Stimulated activated memory B cell treated with anti-CD40 and anti-IgM and Interleukin-4, amounts not matched to agents 10 μg/mL and 1 μg/mL and 100 μg/mL, for 72 hours (primary cell): Measurements from ENCODE around the gene NARS2.
"Not testable (repeated sequence)": the region's sequence is repeated elsewhere in the genome, so short reads cannot be mapped to it uniquely, and the experiment has no call there.

ENCODE experiments used
- ATAC-seq: fragments of 150-1000 bp; cut with Tn5 transposase; 2 replicates; pipeline ENCODE4 v1.10.0; 2021
- H3K27ac Mint-ChIP-seq: one replicate; pipeline ENCODE4 v1.8.0; 2022; ENCODE audit warnings: mild to moderate bottlenecking, mixed read lengths
- H3K27me3 Mint-ChIP-seq: one replicate; pipeline ENCODE4 v1.8.0; 2022; ENCODE audit warnings: mixed read lengths
- H3K36me3 Mint-ChIP-seq: one replicate; pipeline ENCODE4 v1.8.0; 2022; ENCODE audit warnings: mixed read lengths
- H3K4me1 Mint-ChIP-seq: one replicate; pipeline ENCODE4 v1.8.0; 2022; ENCODE audit warnings: mixed read lengths
- H3K4me3 Mint-ChIP-seq: one replicate; pipeline ENCODE4 v1.8.0; 2022; ENCODE audit warnings: mild to moderate bottlenecking, moderate library complexity, mixed read lengths
- H3K9me3 Mint-ChIP-seq: one replicate; pipeline ENCODE4 v1.8.0; 2022; ENCODE audit warnings: mixed read lengths

Gene NARS2

DNA sequence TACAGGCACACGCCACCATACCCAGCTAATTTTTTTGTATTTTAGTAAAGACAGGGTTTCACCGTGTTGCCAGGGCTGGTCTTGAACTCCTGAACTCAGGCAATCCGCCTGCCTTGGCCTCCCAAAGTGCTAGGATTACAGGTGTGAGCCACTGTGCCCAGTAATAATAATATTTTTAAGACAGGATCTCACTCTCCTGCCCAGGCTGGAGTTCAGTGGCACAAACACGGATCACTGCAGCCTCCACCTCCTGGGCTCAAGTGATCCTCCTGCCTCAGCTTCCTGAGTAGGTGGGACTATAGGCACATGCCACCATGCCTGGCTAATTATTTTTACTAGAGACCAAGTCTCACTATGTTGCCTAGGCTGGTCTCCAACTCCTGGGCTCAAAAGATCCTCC, 10.6 kb downstream of the NARS2 start:
- H3K4me3 Mint-ChIP-seq, H3K27ac Mint-ChIP-seq, H3K9me3 Mint-ChIP-seq, H3K27me3 Mint-ChIP-seq, ATAC-seq: not testable (repeated sequence)
- H3K36me3 Mint-ChIP-seq, result peaks cover 26% of the 10 kb centered on the region
- H3K4me1 Mint-ChIP-seq, result peaks cover 31% of the 10 kb centered on the region

DNA sequence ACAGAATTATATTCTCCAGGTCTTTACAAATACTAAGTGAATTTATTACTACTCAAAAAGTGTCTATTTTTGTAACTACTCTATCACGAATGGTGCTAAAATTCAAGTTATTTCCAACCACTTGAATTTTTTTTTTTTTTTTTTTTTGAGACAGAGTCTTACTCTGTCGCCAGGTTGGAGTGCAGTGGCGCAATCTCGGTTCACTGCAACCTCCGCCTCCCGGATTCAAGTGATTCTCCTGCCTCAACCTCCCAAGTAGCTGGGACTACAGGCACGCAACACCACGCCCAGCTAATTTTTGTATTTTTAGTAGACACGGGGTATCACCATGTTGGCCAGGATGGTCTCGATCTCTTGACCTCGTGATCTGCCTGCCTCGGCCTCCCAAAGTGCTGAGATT, 11.6 kb downstream of the NARS2 start:
- not testable (repeated sequence) for ATAC-seq, H3K4me3 Mint-ChIP-seq, H3K27me3 Mint-ChIP-seq, H3K27ac Mint-ChIP-seq, H3K9me3 Mint-ChIP-seq
- peaks cover 30% of the 10 kb centered on the region for H3K36me3 Mint-ChIP-seq
- peaks cover 31% of the 10 kb centered on the region for H3K4me1 Mint-ChIP-seq

DNA sequence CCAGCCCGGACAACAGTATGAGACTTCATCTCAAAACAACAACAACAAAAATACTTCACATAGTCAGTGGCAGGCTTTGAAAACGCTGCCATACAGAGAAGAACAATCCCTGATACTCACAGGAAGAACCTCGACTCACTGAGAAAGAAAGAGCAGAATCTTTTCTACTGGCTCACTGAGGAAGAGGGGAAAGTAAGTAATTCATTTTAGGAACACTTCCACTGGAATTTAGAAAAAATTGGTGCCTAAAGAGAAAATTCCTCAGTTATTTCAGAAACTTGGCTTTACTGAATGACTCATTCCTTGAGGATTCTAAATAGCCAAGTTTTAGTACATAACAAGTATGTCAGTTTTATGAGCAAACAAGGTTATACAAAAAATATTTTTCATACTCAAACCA, 12.3 kb downstream of the NARS2 start:
- Mint-ChIP-seq H3K36me3 (peaks cover 32% of the 10 kb centered on the region), H3K27ac (no peak overlapping the region), H3K4me1 (peaks cover 30% of the 10 kb centered on the region), H3K27me3 (no peaks in the 10 kb centered on the region), H3K9me3 (no peaks in the 10 kb centered on the region), H3K4me3 (no peak overlapping the region)
- no peak for ATAC-seq

DNA sequence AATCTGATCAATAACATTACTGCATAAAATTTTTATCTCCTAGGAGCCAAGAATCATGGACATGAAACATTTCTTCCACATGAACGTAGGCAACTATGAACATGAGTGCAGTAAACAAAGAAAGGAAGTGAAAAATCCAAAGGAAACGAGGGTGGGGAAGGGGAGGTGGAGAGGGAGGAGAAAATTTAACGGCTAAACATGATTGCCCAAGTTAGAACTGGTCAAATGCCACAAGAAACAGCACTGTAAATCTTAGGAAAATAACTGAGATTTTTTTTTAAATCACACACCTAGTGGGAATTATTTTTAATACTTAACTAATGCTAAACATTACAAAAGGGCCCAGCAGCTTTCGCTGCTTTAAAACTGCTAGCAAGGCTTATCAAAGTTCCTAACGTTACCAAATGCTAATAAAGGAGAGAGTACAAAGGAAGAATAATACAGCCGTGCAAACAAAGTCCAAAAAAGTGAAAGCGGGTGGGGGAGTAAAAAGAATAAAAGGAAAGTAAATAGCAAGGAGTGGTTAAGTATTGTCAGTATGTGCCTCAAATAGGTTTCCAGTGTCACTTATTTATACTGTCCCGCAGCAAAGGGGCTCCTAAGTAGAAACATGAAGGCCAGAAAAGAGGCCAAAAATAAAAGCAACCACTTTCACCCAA, 13.7 kb downstream of the NARS2 start:
- no peaks in the 10 kb centered on the region for H3K27me3 Mint-ChIP-seq
- no peak overlapping the region for H3K4me3 Mint-ChIP-seq
- ATAC-seq, result no peak
- H3K4me1 Mint-ChIP-seq, result peaks cover 27% of the 10 kb centered on the region
- H3K9me3 Mint-ChIP-seq, result no peaks in the 10 kb centered on the region
- peak overlapping the region; percentile 54 for H3K27ac Mint-ChIP-seq
- H3K36me3 Mint-ChIP-seq, result peaks cover 39% of the 10 kb centered on the region

DNA sequence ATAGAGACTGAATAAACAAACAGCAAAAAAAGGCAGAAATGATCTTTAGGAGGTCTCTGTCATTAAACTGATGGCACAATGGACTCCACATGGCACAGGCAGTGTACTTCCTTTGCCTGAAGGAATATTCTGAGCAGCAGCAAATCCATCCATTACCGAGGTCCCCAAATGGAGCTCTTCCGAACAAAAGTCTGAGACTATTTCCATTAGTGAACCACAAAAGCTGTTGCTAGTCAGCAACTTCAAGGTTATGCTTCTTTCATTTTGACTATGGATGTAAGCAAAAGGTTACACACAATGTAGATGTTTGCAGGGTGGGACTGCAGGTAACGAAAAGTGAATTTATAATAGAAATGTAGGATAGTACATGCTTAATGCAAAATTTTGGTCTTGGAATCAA, 14.5 kb downstream of the NARS2 start:
- peak; percentile 50 for ATAC-seq
- Mint-ChIP-seq H3K27ac (peak overlapping the region; percentile 54), H3K9me3 (no peaks in the 10 kb centered on the region), H3K36me3 (peaks cover 39% of the 10 kb centered on the region), H3K4me3 (no peak overlapping the region), H3K27me3 (no peaks in the 10 kb centered on the region), H3K4me1 (peaks cover 31% of the 10 kb centered on the region)

DNA sequence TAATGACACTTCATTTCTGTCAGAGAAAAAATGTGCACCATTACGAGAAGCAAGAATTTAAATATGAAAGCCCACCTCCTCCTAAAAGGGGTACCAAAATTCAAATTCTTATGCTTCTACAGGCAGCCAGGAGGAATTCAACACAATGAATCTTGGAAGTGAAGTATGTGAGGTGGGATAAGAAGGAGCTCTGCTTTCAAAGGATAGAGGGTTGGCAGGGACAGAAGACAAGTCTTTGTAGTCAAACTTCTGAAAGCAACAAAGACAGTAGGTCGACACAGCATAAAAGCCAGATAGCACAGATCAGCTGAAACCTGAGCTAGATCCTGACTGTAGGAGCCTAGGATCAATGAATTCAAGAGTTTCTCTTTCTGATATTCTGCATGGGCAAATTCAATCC, 17.4 kb downstream of the NARS2 start:
- Mint-ChIP-seq H3K4me3 (no peak overlapping the region), H3K4me1 (peaks cover 29% of the 10 kb centered on the region), H3K9me3 (no peaks in the 10 kb centered on the region), H3K27me3 (no peaks in the 10 kb centered on the region), H3K27ac (no peak overlapping the region), H3K36me3 (peaks cover 54% of the 10 kb centered on the region)
- ATAC-seq, result no peak

DNA sequence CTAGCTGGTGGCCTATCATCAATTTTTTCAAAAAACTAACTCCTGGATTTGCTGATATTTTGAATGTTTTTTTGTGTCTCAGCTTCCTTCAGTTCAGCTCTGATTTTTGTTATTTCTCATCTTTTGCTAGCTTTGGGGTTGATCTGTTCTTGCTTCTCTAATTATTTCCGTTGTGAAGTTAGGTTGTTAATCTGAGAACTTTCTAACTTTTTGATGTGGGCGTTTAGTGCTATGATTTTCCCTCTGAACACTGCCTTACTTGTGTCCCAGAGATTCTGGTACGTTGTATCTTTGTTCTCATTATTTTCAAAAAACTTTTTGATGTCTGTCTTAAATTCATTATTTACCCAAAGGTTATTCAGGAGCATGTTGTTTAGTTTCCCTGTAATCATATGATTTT, 19.1 kb downstream of the NARS2 start:
- peak overlapping the region; percentile 7 for H3K27ac Mint-ChIP-seq
- no peaks in the 10 kb centered on the region for H3K9me3 Mint-ChIP-seq
- peaks cover 62% of the 10 kb centered on the region for H3K36me3 Mint-ChIP-seq
- no peak for ATAC-seq
- H3K27me3 Mint-ChIP-seq, result no peaks in the 10 kb centered on the region
- peaks cover 19% of the 10 kb centered on the region for H3K4me1 Mint-ChIP-seq
- no peak overlapping the region for H3K4me3 Mint-ChIP-seq

DNA sequence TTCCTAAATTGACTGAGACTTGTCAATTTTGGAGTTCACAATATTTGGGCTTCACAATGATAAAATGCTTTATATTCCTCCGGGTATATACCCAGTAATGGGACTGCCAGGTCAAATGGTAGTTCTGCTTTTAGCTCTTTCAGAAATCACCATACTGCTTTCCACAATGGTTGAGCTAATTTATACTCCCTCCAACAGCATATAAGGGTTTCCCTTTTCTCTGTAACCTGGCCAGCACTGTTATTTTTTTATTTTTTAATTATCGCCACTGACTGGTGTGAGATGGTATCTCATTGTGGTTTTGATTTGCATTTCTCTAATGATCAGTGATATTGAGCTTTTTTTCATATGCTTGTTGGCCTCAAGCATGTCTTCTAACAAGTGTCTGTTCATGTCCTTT, 21.8 kb downstream of the NARS2 start:
- Mint-ChIP-seq H3K4me1 (peaks cover 8% of the 10 kb centered on the region), H3K9me3 (no peaks in the 10 kb centered on the region), H3K27ac (no peak overlapping the region), H3K4me3 (no peak overlapping the region), H3K27me3 (no peaks in the 10 kb centered on the region), H3K36me3 (peaks cover 48% of the 10 kb centered on the region)
- ATAC-seq, result no peak

DNA sequence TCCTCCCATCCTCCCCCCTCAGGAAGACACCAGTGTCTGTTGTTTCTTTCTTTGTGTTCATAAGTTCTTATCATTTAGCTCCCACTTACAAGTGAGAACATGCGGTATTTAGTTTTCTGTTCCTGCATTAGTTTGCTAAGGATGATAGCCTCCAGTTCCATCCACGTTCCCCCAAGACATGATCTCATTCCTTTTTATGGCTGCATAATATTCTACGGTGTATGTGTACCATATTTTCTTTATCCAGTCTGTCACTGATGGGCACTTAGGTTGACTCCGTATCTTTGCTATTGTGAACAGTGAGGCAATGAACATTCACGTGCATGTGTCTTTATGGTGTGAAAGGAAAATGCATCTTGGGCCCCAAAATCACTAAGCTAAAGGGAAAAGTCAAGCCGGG, 22.5 kb downstream of the NARS2 start:
- not testable (repeated sequence) for H3K9me3 Mint-ChIP-seq, H3K27me3 Mint-ChIP-seq, H3K27ac Mint-ChIP-seq, H3K4me1 Mint-ChIP-seq, H3K4me3 Mint-ChIP-seq, ATAC-seq
- H3K36me3 Mint-ChIP-seq, result peaks cover 46% of the 10 kb centered on the region

DNA sequence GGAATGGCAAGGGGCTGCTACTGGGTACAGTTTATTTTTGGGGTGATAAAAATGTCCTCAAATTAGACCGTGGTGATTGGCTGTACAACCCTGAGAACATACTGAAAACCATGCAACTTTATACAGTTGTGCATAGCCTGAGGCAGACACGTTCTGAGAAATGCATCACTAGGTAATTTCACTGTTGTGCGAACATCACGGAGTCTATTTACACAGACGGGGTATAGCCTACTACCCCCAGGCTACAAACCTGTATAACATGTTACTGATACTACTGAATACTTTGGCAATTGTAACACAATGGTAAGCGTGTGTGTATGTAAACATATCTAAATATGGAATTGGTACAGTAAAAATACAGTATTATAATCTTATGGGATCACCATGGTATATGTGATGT, 23.6 kb downstream of the NARS2 start:
- Mint-ChIP-seq H3K4me3 (no peak overlapping the region), H3K27ac (no peak overlapping the region), H3K36me3 (peaks cover 35% of the 10 kb centered on the region), H3K4me1 (peaks cover 6% of the 10 kb centered on the region), H3K27me3 (no peaks in the 10 kb centered on the region), H3K9me3 (no peaks in the 10 kb centered on the region)
- no peak for ATAC-seq

DNA sequence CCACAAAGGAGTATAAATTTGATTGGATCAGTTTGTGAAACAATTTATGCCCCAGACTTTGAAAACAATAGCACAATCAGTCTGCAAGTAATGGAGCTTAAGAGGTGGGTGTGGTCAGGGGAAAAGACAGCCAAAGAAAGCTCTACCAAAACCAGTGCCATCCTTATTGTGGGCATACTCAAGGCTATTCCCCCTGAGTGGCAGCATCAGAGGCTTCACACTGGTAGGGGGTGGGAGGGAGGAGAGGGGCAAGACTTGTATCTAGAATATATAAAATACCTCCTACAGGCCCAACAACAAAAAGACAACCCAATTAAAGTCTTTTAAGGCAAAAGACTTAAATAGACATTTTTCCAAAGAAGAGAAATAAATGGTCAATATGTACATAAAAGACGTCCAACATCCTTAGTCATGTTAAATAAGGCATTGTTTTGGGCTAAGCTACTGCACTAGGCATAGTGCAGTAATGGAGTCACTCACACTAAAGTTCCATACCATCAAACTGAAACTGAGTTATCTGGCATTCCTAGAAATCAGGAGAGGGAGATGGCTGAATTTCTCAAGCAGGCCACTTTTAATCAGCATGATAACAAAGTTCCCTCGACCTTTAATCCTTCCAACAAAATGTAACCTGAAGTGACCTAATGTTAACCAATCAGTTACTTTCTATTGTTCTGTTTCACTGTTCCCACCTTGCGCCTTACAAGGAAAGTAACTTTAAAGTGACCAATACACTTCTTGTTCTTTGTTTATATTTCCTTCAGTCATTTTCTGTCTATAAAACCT, 24.8 kb downstream of the NARS2 start:
- Mint-ChIP-seq H3K36me3 (peaks cover 33% of the 10 kb centered on the region), H3K27ac (no peak overlapping the region), H3K4me3 (no peak overlapping the region), H3K4me1 (no peaks in the 10 kb centered on the region), H3K9me3 (no peaks in the 10 kb centered on the region), H3K27me3 (no peaks in the 10 kb centered on the region)
- no peak for ATAC-seq

DNA sequence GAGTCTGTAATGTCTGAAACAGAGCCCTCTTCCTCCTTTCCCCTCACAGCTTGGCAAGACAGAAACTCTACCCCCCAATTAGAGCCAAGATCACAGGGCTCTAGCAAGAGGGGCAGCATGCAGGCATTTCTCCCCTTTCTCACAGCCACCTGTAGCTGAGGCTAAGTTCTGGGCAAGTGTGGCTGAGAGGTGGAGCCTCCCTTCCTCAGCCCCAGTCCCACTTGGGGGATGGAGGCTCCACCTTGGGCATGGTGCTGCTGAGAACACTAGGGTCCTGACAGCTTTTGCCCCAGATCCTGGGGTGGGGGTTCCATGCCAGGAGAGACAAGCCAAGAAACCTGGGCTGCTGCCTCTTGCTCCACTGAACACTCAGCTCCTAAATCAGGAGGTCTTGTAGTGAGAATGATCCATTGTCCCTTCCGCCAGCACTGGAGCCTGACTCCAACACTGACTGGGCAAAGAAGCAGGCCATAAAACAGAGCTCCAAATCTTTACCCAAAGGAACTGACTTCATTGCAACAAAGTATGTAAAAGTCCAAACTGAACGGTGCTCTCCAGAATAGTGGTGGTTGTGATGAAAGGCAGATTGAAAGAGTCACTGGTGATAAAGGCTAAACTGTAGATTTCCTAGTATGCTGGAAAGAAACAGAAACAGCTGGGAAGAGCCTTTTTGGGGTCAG, 25.6 kb downstream of the NARS2 start:
- Mint-ChIP-seq H3K27me3 (no peaks in the 10 kb centered on the region), H3K9me3 (no peaks in the 10 kb centered on the region), H3K4me3 (no peak overlapping the region), H3K36me3 (peaks cover 27% of the 10 kb centered on the region), H3K27ac (no peak overlapping the region), H3K4me1 (peaks cover 2% of the 10 kb centered on the region)
- no peak for ATAC-seq

DNA sequence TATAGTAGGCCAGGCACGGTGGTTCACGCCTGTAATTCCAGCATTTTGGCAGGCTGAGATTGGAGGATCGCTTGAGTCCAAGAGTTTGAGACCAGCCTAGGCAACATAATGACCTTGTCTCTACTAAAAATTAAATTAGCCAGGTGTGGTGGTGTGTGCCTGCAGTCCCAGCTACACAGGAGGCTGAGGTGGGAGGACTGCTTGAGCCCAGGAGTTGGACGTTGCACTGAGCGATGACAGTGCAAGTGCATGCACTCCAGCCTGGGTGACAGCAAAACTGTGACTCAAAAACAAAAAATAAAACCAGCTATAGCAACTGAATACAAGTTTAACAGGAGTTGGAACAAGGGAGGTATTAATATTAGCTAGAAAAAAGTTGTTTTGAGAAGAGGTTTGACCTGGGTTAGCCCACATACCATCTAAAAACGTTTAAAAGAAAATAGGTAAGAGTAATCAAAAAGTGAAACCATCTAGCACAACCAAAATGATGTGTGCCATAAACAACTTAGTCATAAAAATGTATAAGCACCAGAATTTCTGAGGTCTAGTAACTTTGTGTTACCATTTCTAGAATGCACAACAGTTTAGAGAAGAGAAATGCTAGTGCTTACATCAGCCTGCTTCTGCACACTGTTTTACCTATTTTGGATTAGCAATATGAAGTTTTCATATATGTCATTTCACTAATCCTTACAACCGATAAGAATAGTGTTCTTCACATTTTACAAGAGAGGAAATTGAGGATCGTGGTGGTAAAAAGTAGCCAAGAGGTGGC, 26.5 kb downstream of the NARS2 start:
- ATAC-seq, result no peak
- H3K9me3 Mint-ChIP-seq, result no peaks in the 10 kb centered on the region
- H3K27me3 Mint-ChIP-seq, result no peaks in the 10 kb centered on the region
- H3K4me1 Mint-ChIP-seq, result peaks cover 6% of the 10 kb centered on the region
- no peak overlapping the region for H3K27ac Mint-ChIP-seq
- H3K4me3 Mint-ChIP-seq, result no peak overlapping the region
- peaks cover 30% of the 10 kb centered on the region for H3K36me3 Mint-ChIP-seq

DNA sequence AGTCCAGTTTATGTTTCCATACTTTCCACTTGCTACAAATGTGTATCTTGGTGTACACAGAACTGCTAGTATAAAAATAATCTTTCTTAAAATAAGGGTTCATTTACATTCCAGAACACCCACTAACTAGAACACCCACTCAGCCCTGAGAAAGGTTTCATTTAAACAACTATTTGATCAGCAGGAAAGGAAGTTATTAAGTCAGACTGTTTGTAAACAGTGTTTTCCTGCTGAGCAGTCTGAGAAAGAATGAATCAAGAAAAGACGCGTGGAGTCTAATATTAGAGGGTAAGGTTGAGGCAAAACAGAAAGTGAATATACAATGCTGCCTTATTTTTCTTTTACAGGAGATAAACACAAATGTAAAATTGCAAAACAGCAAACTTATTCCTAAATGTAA, 32.7 kb downstream of the NARS2 start:
- Mint-ChIP-seq H3K4me1 (peaks cover 25% of the 10 kb centered on the region), H3K9me3 (no peaks in the 10 kb centered on the region), H3K27me3 (no peaks in the 10 kb centered on the region), H3K27ac (peak overlapping the region; percentile 69), H3K36me3 (peaks cover 44% of the 10 kb centered on the region), H3K4me3 (no peak overlapping the region)
- no peak for ATAC-seq

DNA sequence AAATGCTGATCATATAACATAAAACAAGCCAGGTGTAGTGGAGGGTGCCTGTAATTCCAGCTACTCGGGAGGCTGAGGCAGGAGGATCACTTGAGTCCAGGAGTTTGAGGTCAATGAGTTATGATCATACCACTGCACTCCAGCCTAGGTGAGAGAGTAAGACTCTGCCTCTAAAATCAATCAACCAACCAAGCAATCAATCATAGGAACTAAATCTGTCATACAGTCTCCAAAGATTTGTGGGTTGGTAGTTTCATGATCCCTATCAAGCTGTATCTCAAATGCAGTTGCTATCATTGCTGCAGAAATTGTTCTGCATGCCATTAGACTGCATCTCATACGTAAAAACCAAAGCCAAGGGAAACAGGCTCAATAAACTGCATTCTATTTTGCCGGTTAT, 33.1 kb downstream of the NARS2 start:
- Mint-ChIP-seq H3K9me3 (no peaks in the 10 kb centered on the region), H3K27me3 (no peaks in the 10 kb centered on the region), H3K4me1 (peaks cover 25% of the 10 kb centered on the region), H3K4me3 (no peak overlapping the region), H3K36me3 (peaks cover 47% of the 10 kb centered on the region), H3K27ac (peak overlapping the region; percentile 69)
- ATAC-seq, result no peak
